Prostate gland (tissue), 2 donors: ENCODE measurements around the gene ISOC1. TPM values are rescaled to one million over a fixed set of nuclear protein-coding genes. Genes with fewer than 3 reads are reported as not detected.

Experiments used
- DNase-seq: peaks from one replicate; pipeline ENCODE4 v3.0.0-alpha.2; 2019; ENCODE audit warnings: low spot score
- H3K27ac ChIP-seq, 2 donors: fragments of 200-600 bp; sonication (generic); 2 replicates each; pipeline ENCODE4 v1.5.1; 2017 to 2019
- H3K27me3 ChIP-seq: fragments of 200-600 bp; sonication (generic); replicated peaks from 2 replicates; pipeline ENCODE4 v1.5.1; 2019; ENCODE audit not compliant: insufficient read depth
- H3K36me3 ChIP-seq, 2 donors: fragments of 200-600 bp; sonication (generic); 1 replicate in 1 of 2; 2 replicates in 1 of 2; pipeline versions ENCODE4 v1.5.1 to v1.8.1; 2017 to 2019
- H3K4me1 ChIP-seq: fragments of 200-600 bp; sonication (generic); replicated peaks from 2 replicates; pipeline ENCODE4 v1.5.1; 2019
- H3K4me3 ChIP-seq, 2 donors: fragments of 200-600 bp; sonication (generic); 2 replicates each; pipeline ENCODE4 v1.5.1; 2017 to 2019
- H3K9me3 ChIP-seq: fragments of 200-600 bp; sonication (generic); 2 replicates; pipeline ENCODE4 v1.5.1; 2017
- CTCF ChIP-seq, 4 experiments: fragments of 200-600 bp in 2 of 4; fragments of 450-650 bp in 2 of 4; sonication (generic) in 2 of 4; IDR thresholded peaks; 1 replicate in 3 of 4; 2 replicates in 1 of 4; pipeline ENCODE4 v1.5.1; 2016 to 2019; ENCODE audit warnings: antibody characterized with exemption in 4 of 4, mild to moderate bottlenecking in 2 of 4, moderate library complexity in 2 of 4
- POLR2A ChIP-seq: fragments of 450-650 bp; IDR thresholded peaks from one replicate; pipeline ENCODE4 v1.6.1; 2016; ENCODE audit warnings: antibody characterized with exemption, mild to moderate bottlenecking
- POLR2AphosphoS5 ChIP-seq: sonication (generic); formaldehyde crosslinking; IDR thresholded peaks from one replicate; pipeline ENCODE4 v1.6.1; 2017; ENCODE audit warnings: antibody characterized with exemption
- WGBS: methylation state at CpG from one replicate; pipeline ENCODE4 v1.1.5; 2018; 5-methylcytosine and 5-hydroxymethylcytosine counted together
- intact Hi-C: fragments of 100-400 bp; cut with DNase I; formaldehyde crosslinking; loops from one replicate; pipeline ENCODE4 v1.14.2; 2022
- total RNA-seq, 2 donors: library from RNA; depleted of rRNA; stranded (reverse); fragments of >200 nt; gene quantifications; one replicate each; pipeline ENCODE4 v1.1.0, GENCODE V29; 2016

The ISOC1 gene
- total RNA-seq, 2 donors from 2014 or later: 31.1 to 48.1 TPM

GRCh38 chr5:129099184-129099569 is 4.6 kb downstream of the ISOC1 start:
- Histone ChIP-seq H3K9me3 (no peaks in the 10 kb centered on the region), H3K27ac (no peak overlapping the region), H3K4me3 (no peak overlapping the region), H3K27me3 (no peaks in the 10 kb centered on the region), H3K4me1 (no peaks in the 10 kb centered on the region), H3K36me3 (no peaks in the 10 kb centered on the region)
- DNase-seq: no peak
- no peak for TF ChIP-seq CTCF (IDR thresholded peaks at IDR 0.05)
- TF ChIP-seq POLR2A: no peak
- TF ChIP-seq POLR2AphosphoS5: no peak
- 81% methylated on average over 1 of the region's 1 CpG for WGBS
- intact Hi-C loops: no loop called here

DNA sequence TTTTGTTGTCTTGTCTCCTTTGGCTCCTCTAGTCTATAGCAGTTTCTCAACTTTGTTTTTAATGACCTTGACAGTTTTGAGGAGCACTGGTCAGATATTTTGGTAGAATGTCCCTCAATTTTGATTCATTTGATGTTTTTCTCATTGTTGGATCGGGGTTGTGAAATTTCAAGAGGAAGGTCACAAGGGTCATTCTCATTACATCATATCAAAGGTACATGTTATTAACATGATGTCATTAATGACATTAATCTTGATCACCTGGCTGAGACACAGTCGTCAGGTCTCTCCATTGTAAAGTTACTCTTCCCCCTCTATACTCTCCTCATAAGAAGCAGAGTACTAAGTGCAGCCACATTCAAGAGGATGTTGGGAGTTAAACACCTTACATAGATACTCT is 7.2 kb downstream of the ISOC1 start:
- Histone ChIP-seq H3K9me3 (no peaks in the 10 kb centered on the region), H3K4me1 (no peaks in the 10 kb centered on the region), H3K27me3 (no peaks in the 10 kb centered on the region), H3K4me3 (no peak overlapping the region), H3K27ac (no peak overlapping the region), H3K36me3 (no peaks in the 10 kb centered on the region)
- 98% methylated on average over 2 of the region's 2 CpGs for whole genome bisulfite sequencing
- TF ChIP-seq CTCF (IDR thresholded peaks at IDR 0.05) (no peak), POLR2AphosphoS5 (no peak), POLR2A (no peak)
- intact Hi-C loops: no loop called here
- no peak for DNase-seq

DNA sequence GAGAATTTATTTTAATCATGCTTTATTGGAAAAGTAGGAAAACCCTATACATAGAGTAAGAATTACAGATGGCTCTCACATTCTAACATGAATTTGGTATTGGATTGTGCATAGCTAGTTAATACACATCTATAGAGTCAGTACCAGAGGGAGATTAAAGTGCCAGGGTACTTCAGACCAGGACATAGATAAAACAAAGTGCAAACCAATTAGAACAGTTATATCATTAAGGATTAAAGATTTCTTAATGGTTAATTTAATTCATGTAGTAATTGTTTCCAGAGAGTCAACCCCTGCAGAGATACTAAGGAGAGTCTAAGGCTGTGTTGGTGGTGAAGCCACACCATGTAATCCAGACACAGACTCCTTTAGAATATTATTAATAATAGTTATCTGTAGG is 8.8 kb downstream of the ISOC1 start:
- H3K27ac ChIP-seq: no peak overlapping the region
- no peak for DNase-seq
- intact Hi-C loops: no loop called here
- no peak overlapping the region for H3K4me3 ChIP-seq
- H3K27me3 ChIP-seq: no peaks in the 10 kb centered on the region
- no peaks in the 10 kb centered on the region for H3K36me3 ChIP-seq
- H3K4me1 ChIP-seq: no peaks in the 10 kb centered on the region
- TF ChIP-seq POLR2AphosphoS5: no peak
- no peak for TF ChIP-seq POLR2A
- no peak for TF ChIP-seq CTCF (IDR thresholded peaks at IDR 0.05)
- no peaks in the 10 kb centered on the region for H3K9me3 ChIP-seq

GRCh38 chr5:129104915-129105455 is 10.4 kb downstream of the ISOC1 start:
- intact Hi-C loops: no loop called here
- no peak overlapping the region for H3K27ac ChIP-seq
- H3K4me1 ChIP-seq: no peaks in the 10 kb centered on the region
- no peak for DNase-seq
- H3K9me3 ChIP-seq: no peaks in the 10 kb centered on the region
- H3K4me3 ChIP-seq: no peak overlapping the region
- TF ChIP-seq POLR2AphosphoS5: no peak
- TF ChIP-seq CTCF (IDR thresholded peaks at IDR 0.05): no peak
- no peak for TF ChIP-seq POLR2A
- WGBS: 90% methylated on average over 5 of the region's 5 CpGs
- H3K36me3 ChIP-seq: no peaks in the 10 kb centered on the region
- no peaks in the 10 kb centered on the region for H3K27me3 ChIP-seq

DNA sequence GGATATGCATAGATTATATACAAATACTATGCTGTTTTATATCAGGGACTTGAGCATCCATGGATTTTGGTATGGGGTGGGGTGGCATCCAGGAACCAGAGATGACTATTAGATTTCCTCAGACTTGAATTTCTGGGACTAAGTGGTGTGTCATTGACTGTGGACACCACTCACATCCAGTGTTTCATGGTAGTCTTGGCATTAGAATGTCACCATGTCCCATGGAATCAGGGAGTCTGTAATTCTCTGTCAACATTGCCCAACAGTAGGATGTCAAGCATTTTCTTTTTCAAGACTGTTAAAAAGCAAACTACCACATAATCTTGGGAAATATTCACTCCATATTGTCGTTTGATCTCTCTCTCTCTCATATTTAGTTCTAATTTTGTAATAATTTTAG is 13.1 kb downstream of the ISOC1 start:
- Histone ChIP-seq H3K36me3 (no peaks in the 10 kb centered on the region), H3K9me3 (no peaks in the 10 kb centered on the region), H3K27me3 (no peaks in the 10 kb centered on the region), H3K4me3 (no peak overlapping the region), H3K4me1 (no peaks in the 10 kb centered on the region), H3K27ac (no peak overlapping the region)
- DNase-seq: no peak
- intact Hi-C loops: no loop called here
- TF ChIP-seq POLR2AphosphoS5 (no peak), POLR2A (no peak), CTCF (IDR thresholded peaks at IDR 0.05) (no peak)
- 100% methylated on average over 1 of the region's 1 CpG for WGBS
